K562 (cell line): ENCODE data around the gene CREB3L2. TPM values are rescaled to one million over a fixed set of nuclear protein-coding genes. Genes with fewer than 3 reads are reported as not detected.

ENCODE experiments used
- CHD1 ChIP-seq: fragments of 200-600 bp; sonication (generic); IDR thresholded peaks from one replicate; pipeline ENCODE4 v1.6.1; 2012; ENCODE audit warnings: mild to moderate bottlenecking, moderate library complexity, low read length, inconsistent platforms
- FOS ChIP-seq: IDR thresholded peaks from 3 replicates; pipeline ENCODE4 v1.6.1; 2011; ENCODE audit not compliant: insufficient read length; ENCODE audit errors: extremely low read depth
- GTF2F1 ChIP-seq: IDR thresholded peaks from 2 replicates; pipeline ENCODE4 v1.6.1; 2011; ENCODE audit warnings: low read depth, low read length, improper control_type of control experiment
- KAT8 ChIP-seq: fragments of 450-650 bp; IDR thresholded peaks from 2 replicates; pipeline ENCODE4 v1.6.1; 2016; ENCODE audit warnings: low read depth, mild to moderate bottlenecking
- MITF ChIP-seq: IDR thresholded peaks from 2 replicates; pipeline ENCODE4 v1.6.1; 2014; ENCODE audit warnings: antibody characterized with exemption
- MLX ChIP-seq, 2 experiments: fragments of 450-650 bp in 1 of 2; sonication (generic) in 1 of 2; formaldehyde crosslinking; conservative IDR thresholded peaks; 2 replicates each; pipeline versions ENCODE4 v1.4.0 to v1.8.1; 2020 to 2022; ENCODE audit warnings: mild to moderate bottlenecking in 1 of 2, missing genetic modification reagents in 1 of 2
- MYBL2 ChIP-seq, 2 experiments: fragments of 450-650 bp in 1 of 2; sonication (generic) in 1 of 2; formaldehyde crosslinking in 1 of 2; IDR thresholded peaks; 2 replicates each; pipeline versions ENCODE4 v1.6.1 to v1.8.1; 2017 to 2022; ENCODE audit warnings: borderline replicate concordance in 1 of 2, inconsistent platforms in 1 of 2, low read depth in 1 of 2, mild to moderate bottlenecking in 1 of 2, missing genetic modification reagents in 1 of 2, moderate library complexity in 1 of 2
- NUFIP1 ChIP-seq: fragments of 450-650 bp; IDR thresholded peaks from 2 replicates; pipeline ENCODE4 v1.6.1; 2018; ENCODE audit not compliant: partially characterized antibody
- TRIM24 ChIP-seq, 2 experiments: fragments of 450-650 bp; IDR thresholded peaks; 2 replicates each; pipeline ENCODE4 v1.6.1; 2016
- ZNF316 ChIP-seq: fragments of 450-650 bp; IDR thresholded peaks from 2 replicates; pipeline ENCODE4 v1.6.1; 2016
- polyA plus RNA-seq, 8 experiments: library from polyadenylated mRNA; depleted of rRNA in 4 of 8; stranded (reverse) in 5 of 8; unstranded in 3 of 8; fragments of >200 nt; fragmentation: Nextera tagmentation in 2 of 8; fragmentation: Illumina TruSeq in 1 of 8; extraction: Ambion mirVana in 2 of 8; extraction: Trizol in 1 of 8; gene quantifications; 2 replicates each; pipeline versions ENCODE4 v1.2.1 to v1.2.3, GENCODE V29; 2011 to 2014; ENCODE audit warnings: inconsistent platforms in 1 of 8, missing spikeins in 1 of 8
- total RNA-seq, 7 experiments: library from RNA; depleted of rRNA in 6 of 7; stranded (reverse); fragments of >200 nt in 6 of 7; fragmentation: Illumina TruSeq in 2 of 7; extraction: Trizol in 2 of 7; gene quantifications; 2 replicates each; pipeline versions ENCODE4 v1.2.1 to v1.2.3, GENCODE V29; 2011 to 2021; ENCODE audit warnings: low replicate concordance in 1 of 7

The CREB3L2 gene
- total and polyA plus RNA-seq, 9 of the 15 experiments (the other 6 are each of a cell fraction or from before 2014, with no cell fraction given) = 7.1 to 45.6 (median 15.8) TPM

- TF ChIP-seq GTF2F1 (no peak), MLX (CRISPR knock-in tag; conservative IDR thresholded peaks at IDR 0.05) (no peak), CHD1 (no peak), MITF (no peak), NUFIP1 (no peak), FOS (no peak), ZNF316 (no peak), KAT8 (no peak), TRIM24 (IDR thresholded peaks at IDR 0.05) (no peak), MYBL2 (IDR thresholded peaks at IDR 0.05; ENCODE audit: low read depth) (no peak), MYBL2 (CRISPR knock-in tag; IDR thresholded peaks at IDR 0.05; ENCODE audit: borderline replicate concordance) (no peak)
Observed at GRCh38 chr7:137852108-137852507, 149.8 kb downstream of the CREB3L2 start (continued).
